ENCODE results near the gene SLC12A9.

The SLC12A9 gene

DNA sequence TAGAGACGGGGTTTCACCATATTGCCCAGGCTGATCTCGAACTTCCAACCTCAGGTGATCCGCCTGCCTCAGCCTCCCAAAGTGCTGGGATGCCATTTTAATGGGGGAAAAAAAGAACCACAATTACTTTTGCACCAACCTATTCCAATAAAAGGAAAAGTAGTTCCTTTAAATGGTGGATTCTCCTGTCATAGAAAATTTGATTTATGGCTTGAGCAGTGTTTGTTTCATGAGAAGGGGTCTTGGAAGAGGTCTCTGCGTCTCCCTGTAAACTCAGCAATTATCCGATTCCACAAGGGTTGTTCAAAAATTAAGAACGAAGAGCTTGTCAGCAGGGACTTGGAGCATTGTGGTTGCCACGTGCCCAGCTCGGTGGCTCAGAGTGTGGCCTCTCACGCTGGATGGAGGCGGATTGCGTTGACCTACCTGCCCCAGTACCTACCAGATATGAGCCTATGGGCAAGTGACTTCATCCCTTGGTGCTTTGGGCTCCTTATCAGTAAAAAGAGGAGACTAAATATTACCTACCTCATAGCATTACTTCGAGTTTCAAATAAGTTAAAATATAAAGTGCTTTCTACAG lies 11.8 kb downstream of the SLC12A9 start:
- DNase-seq: no peak

DNA sequence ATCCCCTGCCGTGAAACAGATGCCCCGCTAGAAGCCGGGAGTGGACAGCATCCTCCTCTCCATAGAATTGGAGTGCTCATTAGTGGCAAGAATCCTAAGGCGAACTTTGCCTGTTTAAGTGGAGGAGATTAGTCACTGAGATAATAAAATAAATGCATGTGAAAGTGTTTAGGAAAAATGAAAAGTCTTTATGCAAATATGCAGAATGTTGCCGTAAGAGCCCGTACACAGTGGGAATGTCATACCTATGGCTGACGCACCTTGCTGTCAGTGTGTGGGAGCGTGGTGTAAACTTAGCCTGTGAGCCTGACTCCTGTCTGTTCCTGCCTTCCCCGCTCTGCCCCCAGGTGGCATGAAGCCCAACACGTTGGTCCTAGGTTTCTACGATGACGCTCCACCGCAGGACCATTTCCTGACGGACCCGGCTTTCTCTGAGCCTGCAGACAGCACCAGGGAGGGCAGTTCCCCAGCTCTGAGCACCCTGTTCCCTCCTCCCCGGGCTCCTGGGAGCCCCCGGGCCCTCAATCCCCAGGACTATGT lies 12.9 kb downstream of the SLC12A9 start:
- DNase-seq: no peak

DNA sequence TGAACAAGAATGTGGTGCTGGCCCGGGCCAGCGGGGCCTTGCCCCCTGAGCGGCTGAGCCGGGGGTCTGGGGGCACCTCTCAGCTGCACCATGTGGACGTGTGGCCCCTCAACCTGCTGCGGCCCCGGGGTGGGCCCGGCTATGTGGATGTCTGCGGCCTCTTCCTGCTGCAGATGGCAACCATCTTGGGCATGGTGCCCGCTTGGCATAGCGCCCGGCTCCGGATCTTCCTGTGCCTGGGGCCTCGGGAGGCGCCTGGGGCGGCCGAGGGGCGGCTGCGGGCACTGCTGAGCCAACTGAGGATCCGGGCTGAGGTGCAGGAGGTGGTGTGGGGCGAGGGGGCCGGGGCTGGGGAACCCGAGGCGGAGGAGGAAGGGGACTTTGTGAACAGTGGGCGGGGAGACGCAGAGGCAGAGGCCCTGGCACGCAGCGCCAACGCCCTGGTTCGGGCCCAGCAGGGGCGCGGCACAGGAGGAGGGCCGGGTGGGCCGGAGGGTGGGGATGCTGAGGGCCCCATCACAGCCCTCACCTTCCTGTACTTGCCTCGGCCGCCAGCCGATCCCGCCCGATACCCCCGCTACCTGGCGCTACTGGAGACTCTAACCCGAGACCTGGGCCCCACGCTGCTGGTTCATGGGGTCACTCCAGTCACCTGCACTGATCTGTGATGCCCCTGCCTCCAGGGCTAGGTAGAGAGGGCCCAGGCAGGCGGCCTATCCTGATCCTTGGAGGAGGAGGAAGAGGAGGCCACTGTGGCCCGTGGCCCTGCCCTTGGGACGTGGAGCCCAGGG lies 13.6 kb downstream of the SLC12A9 start:
- peak; percentile 40 for DNase-seq

DNA sequence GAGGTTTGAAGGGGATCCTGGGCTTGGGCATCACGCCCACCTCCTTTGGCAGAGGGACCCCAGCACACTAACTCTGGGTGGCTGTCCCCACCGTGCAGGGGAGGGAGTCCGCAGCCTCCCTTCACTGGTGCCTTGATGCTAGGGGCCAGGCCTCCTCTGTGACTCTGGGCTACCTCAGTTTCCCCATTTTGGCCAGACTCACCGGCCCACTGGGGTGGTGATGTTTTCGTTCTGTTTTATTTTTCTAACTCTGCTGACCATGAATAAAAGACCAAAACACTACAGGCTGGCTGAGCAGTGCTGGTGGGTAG lies 14.2 kb downstream of the SLC12A9 start:
- no peak for DNase-seq

DNA sequence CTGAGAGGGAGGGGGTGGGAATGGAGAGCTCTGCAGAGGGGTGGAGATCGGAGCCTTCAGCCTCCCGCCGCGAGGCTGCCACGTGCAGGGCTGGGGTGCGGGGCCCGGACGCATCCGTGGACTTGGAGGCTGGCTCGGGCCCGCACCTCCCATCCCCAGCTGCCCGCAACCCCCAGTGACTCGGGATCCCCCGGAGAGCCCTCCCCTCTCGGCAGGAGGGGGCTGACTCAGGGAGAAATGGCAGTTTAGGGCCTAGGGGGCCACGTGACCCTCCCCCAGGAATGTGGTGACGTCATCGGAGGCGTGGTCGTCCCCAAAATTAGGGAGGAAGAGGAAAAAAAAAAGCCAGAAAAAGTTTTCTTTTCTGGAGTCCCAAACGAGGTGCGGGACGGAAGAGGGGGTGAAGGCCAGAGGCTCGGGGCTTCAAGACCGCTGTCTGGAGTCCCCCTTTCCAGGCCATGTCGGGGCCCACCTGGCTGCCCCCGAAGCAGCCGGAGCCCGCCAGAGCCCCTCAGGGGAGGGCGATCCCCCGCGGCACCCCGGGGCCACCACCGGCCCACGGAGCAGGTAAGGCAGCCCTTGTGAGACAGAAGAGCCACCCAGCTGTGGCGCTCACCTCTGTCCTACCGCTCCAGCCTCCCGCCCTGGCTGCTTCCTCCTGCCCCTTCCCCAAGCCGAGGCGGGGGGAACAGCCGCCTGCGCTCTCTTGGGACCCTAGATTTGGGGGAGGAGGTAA lies 14.7 kb downstream of the SLC12A9 start, which contains the start of gene TRIP6:
Gene TRIP6, plus strand, starts transcription at position 348 of the 736 bp plus-strand sequence. Its CDS starts 111 bp downstream, at position 459.
- DNase-seq: peak; percentile 98

DNA sequence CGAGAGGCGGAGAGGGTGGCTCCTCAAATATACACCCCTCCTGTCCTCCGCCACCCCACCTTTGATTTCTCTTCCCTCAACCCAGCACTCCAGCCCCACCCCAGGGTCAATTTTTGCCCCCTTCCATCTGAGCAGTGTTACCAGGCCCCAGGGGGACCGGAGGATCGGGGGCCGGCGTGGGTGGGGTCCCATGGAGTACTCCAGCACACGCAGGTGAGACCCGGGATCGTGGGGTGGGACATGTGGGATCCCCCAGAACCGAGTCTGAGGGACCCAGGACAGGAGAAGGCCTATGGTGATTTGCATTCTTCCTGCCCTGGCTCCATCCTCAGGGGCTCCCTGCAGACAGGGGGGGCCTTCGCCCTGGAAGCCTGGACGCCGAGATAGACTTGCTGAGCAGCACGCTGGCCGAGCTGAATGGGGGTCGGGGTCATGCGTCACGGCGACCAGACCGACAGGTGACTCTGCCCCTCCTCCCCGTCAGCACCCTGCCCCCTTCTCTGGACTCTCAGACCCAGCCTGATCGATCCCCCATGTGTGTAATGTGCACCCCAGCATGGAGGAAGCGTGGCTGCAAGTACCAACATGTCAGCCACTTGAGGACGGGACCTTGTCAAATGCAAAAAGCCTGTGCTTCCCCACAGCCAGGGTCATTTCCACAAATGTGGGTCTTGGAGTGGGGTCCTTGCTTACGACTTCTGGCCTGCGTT lies 15.4 kb downstream of the SLC12A9 start:
- no peak for DNase-seq

DNA sequence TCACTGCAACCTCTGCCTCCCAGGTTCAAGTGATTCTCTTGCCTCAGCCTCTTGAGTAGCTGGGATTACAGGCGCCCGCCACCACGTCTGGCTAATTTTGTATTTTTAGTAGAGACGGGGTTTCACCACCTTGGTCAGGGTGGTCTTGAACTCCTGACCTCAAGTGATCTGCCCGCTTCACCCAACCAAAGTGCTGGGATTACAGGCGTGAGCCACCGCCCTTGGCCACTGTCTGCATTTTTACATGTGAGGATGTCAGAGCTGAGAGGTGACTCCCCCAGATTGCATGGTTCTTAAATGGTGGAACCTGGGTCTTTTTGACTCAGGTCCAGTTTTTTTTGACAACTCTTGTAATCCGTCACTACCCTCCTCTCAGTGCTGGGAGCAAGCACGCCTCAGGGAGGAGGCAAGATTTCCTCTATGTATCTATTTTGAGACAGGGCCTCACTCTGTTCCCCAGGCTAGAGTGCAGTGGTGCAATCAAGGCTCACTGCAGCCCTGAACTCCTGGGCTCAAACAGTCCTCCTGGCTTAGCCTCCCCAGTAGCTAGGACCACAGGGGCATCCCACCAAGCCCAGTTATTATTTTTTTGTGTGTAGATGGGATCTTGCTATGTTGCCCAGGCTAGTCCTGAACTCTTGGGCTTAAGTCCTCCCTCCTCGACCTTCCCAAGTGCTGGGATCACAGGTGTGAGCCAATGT lies 21.2 kb downstream of the SLC12A9 start:
- no peak for DNase-seq

DNA sequence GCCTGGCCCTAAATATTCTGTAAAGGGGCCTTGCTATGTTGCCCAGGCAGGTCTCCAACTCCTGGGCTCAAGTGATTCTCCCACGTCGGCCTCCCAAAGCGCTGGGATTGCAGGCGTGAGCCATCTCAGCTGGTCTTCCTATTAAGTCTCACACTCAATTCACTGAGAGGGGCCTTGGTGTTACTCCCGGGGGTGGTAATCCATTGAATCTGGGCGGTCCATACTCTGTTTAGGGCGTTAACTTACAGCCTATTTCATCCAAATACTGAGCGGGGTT lies 21.7 kb downstream of the SLC12A9 start:
- no peak for DNase-seq

DNA sequence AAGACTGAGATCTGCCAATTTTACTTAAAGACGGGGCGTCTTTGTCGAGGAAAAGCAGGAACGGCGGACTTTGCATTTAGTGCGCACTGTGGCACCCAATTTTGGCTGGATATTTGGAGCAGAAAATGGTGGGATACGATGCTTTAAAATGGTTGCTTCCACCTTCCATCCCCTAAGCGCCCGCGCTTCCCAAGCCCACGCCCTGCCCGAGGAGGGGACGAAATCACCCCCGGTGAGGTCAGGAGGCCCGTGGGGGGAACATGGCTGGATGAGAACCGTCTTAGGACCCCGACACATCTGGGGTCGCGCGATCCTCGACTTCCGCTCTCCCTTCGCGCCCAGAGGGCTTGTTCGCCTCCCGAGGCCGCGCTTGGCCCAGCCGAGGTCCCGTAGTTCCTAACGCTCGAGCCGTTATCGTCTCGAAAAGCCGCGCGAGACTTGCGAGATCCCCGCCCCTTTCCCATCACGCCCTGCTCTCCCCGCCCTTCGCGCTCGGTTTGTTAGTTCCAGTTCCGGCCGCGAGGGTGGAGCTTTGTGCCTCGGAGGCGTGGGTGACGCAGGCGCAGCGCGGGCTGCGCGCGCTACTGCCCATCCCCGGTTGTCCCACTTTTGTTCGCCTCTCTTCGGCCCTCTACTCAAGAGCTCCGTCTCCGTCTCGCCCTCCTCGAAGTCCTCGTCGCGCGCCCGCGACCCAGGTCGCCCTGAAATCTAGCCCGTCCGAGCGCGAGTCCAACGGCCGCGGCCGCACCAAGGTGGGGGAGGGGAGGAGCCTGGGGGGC lies 22.3 kb downstream of the SLC12A9 start, which contains the start of gene SRRT:
Gene SRRT, plus strand, starts transcription at position 527 of the 779 bp plus-strand sequence. CDS start 488 bp downstream, outside the sequence.
- peak; percentile 99 for DNase-seq

DNA sequence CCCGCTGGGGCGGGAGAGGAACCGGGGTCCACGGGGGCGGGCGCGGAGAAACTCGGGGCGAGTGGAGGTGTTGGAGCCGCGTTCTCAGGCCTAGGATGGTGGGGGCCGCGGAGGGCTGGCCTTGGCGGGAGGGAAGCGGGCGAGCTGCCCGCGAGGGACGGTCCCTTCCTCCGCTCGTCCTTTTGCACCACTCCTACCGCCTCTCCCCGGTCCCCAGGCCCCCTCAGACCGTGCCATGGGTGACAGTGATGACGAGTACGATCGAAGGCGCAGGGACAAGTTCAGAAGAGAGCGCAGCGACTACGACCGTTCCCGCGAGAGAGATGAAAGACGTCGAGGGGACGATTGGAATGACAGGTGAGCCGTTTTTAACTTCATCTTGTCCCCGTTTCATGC lies 22.8 kb downstream of the SLC12A9 start:
- no peak for DNase-seq

DNA sequence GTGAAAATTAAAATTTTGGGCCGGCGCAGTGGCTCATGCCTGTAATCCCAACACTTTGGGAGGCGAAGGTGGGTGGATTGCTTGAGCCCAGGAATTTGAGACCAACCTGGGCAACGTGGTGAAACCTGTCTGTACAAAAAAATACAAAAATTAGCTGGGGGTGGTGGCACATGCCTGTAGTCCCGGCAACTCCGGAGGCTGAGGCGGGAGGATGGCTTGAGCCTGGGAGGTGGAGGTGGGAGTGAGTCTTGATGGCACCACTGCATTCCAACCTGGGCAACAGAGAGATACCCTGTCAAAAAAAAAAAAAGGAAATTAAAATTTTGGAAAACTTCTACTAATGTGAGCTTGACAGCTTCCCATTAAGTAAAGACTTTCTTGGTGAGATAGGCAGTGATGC lies 25.5 kb downstream of the SLC12A9 start:
- DNase-seq: no peak

DNA sequence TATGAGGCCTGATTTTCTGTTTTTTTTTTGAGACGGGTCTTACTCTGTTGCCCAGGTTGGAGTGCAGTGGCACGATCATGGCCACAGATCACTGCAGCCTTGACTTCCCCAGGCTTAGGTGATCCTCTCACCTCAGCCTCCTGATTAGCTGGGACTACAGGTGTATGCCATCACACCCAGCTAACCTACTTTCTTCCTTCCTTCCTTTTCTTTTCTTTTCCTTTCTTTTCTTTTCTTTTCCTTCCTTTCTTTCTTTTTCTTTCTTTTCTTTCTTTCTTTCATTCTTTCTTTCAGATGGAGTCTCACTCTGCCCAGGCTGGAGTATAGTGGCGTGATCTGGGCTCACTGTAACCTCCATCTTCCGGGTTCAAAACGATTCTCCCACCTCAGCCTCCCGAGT lies 26.2 kb downstream of the SLC12A9 start:
- no peak for DNase-seq

DNA sequence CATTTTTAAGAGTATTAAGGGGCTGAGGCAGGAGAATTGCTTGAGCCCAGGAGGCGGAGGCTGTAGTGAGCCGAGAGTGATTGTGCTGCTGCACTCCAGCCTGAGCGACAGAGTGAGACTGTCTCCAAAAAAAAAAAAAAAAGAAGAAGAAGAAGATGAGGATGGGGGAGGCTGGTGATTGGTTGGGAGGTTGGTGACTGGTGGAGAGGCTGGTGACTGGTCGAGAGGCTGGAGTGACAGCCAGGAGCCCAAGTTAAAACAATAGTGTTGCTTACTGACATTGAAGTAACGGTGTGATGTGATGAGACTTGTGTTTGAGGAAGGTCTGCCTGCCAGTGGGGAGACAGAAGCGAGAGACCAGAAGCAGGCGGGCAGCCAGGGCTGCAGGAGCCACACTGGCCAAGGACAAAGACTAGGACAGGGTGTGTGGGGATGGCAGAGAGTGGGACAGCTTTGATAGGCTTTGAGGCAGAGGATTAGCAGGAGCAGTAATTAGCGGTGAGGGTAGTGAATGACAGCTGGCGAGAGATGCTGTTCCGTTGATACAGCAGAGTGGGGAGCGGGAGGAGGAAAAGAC lies 27.3 kb downstream of the SLC12A9 start:
- no peak for DNase-seq

DNA sequence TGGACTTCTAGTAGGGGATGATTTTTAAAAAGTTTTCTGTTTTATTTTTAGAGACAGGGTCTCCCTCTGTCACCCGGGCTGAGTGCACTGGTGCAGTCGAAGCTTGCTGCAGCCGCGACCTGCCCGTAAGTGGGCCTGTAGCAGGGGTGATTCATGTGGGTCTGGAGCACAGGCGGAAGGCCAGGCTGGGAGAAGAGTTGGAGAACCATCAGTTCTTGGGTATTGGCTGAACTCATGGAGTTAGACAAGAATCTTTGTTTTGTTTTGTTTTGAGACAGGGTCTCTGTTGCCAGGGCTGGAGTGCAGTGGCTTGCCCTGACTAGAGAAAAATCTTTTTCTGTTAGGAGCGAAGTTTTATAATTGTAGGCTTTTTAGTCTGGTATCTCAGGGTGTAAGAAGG lies 28.1 kb downstream of the SLC12A9 start:
- DNase-seq: no peak

DNA sequence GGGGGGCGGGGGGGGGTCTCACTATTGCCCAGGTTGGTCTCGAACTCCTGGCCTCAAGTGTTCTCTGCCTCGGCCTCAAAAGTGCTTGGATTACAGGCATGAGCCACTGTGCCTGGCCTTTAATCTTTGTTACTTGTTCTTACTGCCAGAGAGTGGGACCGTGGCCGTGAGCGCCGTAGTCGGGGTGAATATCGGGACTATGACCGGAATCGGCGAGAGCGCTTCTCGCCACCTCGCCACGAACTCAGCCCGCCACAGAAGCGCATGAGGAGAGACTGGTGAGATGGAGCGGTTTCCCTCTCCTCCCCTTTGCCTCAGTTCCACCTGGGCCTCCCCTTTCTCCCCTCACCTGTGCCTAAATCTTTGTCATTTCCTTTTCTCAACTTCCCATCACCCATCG lies 28.6 kb downstream of the SLC12A9 start:
- no peak for DNase-seq

DNA sequence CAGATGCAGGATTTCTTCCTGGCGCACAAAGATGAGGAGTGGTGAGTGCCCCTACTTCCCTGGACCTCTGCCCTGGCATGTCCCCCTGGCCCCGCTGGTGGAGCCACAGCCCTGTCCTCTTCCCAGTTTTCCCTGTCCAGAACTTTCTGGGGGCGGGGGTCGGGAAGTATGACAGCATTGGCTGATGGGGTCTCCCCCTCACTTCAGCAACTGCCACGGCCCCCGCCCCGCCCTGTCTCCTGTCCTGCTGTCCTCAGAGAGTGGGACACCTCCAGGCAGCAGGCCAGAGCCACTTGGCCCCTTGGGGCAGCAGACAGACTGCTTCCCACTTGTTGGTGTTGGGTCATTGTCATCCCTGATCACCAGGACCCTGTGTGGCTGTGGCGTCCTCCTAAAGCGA lies 29.7 kb downstream of the SLC12A9 start:
- DNase-seq: no peak

DNA sequence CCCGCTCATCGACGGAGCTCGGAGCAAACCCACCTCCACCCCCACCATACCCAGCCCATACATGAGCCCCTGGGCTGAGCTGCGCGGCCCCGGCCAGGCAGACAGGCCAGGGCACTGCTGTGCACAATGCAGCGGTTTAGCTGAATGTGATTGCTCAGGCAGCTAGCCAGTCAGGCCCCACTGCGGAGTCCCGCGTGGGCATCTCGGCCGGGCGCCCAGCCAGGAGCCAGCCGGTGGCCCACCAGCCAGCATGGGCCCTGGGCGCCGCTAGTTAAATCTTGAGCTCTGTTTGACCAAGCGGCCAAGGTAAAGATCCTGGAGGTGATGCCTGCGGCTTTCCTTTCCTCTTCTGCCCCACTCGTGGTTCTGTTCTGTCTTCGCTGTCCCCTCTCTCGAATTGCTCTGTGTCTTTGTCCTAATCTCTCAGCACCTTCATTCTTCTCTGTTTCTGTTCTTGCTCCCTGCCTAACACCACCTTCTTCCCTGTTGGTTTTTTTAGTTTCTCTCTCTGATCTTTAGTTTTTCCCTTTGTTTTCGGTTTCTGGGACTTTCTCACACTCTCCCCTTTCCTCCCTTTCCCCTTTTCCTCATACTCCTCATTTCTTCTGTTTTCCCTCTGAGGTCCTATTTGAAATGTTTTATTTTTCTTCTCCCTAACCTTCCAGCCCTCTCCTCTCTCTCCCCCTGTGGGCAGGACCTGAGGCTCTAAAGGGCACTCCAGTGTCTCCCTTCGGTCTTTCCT lies 30.4 kb downstream of the SLC12A9 start:
- DNase-seq: no peak

DNA sequence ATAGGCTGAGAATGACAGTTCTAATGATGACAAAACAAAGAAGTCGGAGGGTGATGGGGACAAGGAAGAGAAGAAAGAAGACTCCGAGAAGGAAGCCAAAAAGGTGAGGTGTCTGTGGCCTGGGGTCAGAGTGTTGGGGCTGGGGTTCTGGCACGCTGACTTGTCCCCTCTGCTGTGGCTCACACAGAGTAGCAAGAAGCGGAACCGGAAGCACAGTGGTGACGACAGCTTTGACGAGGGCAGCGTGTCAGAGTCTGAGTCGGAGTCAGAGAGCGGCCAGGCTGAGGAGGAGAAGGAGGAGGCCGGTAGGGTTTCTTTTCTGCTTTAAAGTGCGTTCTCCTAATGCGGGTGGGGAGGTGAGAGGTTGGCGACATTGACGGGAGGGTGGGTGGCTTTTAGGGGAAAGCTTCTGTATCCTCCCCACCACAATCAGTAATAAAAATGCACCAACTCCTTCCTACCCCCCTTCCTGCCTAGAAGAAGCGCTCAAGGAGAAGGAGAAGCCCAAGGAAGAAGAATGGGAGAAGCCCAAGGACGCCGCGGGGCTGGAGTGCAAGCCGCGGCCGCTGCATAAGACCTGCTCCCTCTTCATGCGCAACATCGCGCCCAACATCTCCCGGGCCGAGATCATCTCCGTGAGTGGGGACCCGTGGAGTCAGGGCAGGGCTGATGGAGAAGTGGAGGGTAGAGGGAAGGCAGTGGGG lies 32.4 kb downstream of the SLC12A9 start:
- no peak for DNase-seq

DNA sequence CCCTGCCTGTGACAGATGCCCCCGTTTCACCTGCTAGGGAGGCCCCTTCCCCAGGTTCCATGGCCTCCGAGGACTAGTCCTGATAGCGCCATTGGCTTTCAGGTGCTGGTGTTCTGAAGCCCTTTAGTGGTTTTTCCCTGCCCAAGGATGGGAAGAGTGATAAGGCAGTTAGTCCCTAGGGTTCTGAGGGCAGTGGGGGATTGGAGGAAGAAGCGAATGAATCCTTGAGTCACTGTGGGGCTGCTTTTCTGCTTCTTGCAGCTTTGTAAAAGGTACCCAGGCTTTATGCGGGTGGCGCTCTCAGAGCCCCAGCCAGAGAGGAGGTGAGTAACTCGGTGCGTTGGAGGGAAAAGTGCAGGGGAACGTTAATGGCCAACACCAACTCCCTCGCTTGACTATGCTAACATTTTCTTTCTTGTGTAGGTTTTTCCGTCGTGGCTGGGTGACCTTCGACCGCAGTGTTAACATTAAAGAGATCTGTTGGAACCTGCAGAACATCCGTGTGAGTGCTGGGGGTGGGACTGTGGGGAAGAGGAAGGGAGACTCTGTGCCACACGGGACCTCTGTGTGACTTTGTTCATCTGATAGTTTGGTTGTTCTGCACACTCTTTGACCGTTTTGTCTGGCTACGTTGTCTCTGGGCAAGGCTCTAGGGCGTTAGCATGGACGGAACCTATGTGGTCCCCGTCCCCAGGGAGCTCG lies 33.1 kb downstream of the SLC12A9 start:
- no peak for DNase-seq

Data from fibroblast of skin of scalp (primary cell).